IPS DF 6.9 (cell line): ENCODE results near the gene MGAT4A.

Experiments
- DNase-seq: peaks from one replicate; pipeline ENCODE4 v3.0.0-alpha.2; 2013; ENCODE audit warnings: low read depth, low spot score
- H3K27ac ChIP-seq: one replicate; pipeline ENCODE4 v1.5.1; 2013; ENCODE audit warnings: low read length, control low read depth
- H3K27me3 ChIP-seq: 2 replicates; pipeline ENCODE4 v1.6.1; 2013; ENCODE audit warnings: mild to moderate bottlenecking, low read length; ENCODE audit not compliant: control insufficient read depth, insufficient read depth
- H3K36me3 ChIP-seq: 2 replicates; pipeline ENCODE4 v1.6.1; 2013; ENCODE audit warnings: low read length; ENCODE audit not compliant: control insufficient read depth, insufficient read depth
- H3K4me1 ChIP-seq: 2 replicates; pipeline ENCODE4 v1.6.1; 2013; ENCODE audit warnings: low read length; ENCODE audit not compliant: control insufficient read depth, insufficient read depth
- H3K4me3 ChIP-seq: 2 replicates; pipeline ENCODE4 v1.5.1; 2013; ENCODE audit warnings: mild to moderate bottlenecking, low read length
- H3K9me3 ChIP-seq: 2 replicates; pipeline ENCODE4 v1.6.1; 2013; ENCODE audit warnings: low read length, inconsistent platforms; ENCODE audit not compliant: control insufficient read depth, insufficient read depth
- WGBS: extraction: QIAGEN DNeasy Blood & Tissue Kit; methylation state at CpG from one replicate; pipeline ENCODE4 v1.1.7; 2013; ENCODE audit warnings: mixed read lengths, missing lambda C conversion rate; ENCODE audit not compliant: insufficient read length, insufficient coverage; 5-methylcytosine and 5-hydroxymethylcytosine counted together

Gene MGAT4A

GRCh38 chr2:98771721-98772524 is 41.0 kb upstream of the MGAT4A start:
- DNase-seq = no peak
- Histone ChIP-seq H3K27ac (no peak overlapping the region), H3K27me3 (no peaks in the 10 kb centered on the region), H3K36me3 (no peaks in the 10 kb centered on the region), H3K4me1 (peaks cover 4% of the 10 kb centered on the region; the same call in 1 of the 2 replicates), H3K4me3 (no peak overlapping the region), H3K9me3 (no peaks in the 10 kb centered on the region)
- no CpG with 5 or more reads among the region's 17 CpGs for WGBS

- Histone ChIP-seq H3K36me3 (no peaks in the 10 kb centered on the region), H3K4me1 (peaks cover 4% of the 10 kb centered on the region; the same call in 1 of the 2 replicates), H3K27ac (no peak overlapping the region), H3K9me3 (no peaks in the 10 kb centered on the region), H3K4me3 (no peak overlapping the region), H3K27me3 (no peaks in the 10 kb centered on the region)
- DNase-seq = no peak
- no CpG with 5 or more reads among the region's 2 CpGs for WGBS
Observed at GRCh38 chr2:98771264-98771663, 40.3 kb upstream of the MGAT4A start.

DNA sequence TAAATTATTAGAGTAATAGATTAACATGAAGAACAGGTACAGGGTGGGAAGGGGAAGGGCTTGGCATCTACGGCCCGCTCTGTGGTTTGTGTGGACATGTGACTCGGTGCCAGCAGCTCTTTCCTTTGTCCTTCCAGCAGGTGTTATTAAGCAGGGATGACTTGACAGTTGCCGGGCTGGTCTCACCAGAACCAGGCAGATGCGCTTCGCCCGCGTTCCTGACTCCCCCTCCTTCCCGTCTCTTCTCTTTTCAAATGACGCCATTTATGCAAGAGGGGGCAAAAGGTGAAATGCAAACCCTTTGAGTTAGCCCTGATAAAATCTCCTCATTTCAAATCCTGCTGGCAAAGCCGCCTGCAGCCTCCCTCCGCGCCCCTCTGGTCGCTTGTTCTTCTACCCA is 38.9 kb upstream of the MGAT4A start:
- no peak for DNase-seq
- WGBS = no CpG with 5 or more reads among the region's 14 CpGs
- Histone ChIP-seq H3K4me1 (peaks cover 4% of the 10 kb centered on the region; the same call in 1 of the 2 replicates), H3K36me3 (no peaks in the 10 kb centered on the region), H3K4me3 (no peak overlapping the region), H3K27me3 (no peaks in the 10 kb centered on the region), H3K9me3 (no peaks in the 10 kb centered on the region), H3K27ac (no peak overlapping the region)

GRCh38 chr2:98769114-98769476 is 38.2 kb upstream of the MGAT4A start:
- no peaks in the 10 kb centered on the region for H3K36me3 ChIP-seq
- H3K9me3 ChIP-seq = no peaks in the 10 kb centered on the region
- no peak overlapping the region for H3K27ac ChIP-seq
- no peak overlapping the region for H3K4me3 ChIP-seq
- peaks cover 3% of the 10 kb centered on the region; the same call in 1 of the 2 replicates for H3K4me1 ChIP-seq
- WGBS = no CpG with 5 or more reads among the region's 6 CpGs
- DNase-seq = no peak
- H3K27me3 ChIP-seq = no peaks in the 10 kb centered on the region

GRCh38 chr2:98768384-98769113 is 37.6 kb upstream of the MGAT4A start:
- Histone ChIP-seq H3K4me1 (no peaks in the 10 kb centered on the region), H3K9me3 (no peaks in the 10 kb centered on the region), H3K27ac (no peak overlapping the region), H3K4me3 (no peak overlapping the region), H3K27me3 (no peaks in the 10 kb centered on the region), H3K36me3 (no peaks in the 10 kb centered on the region)
- no CpG with 5 or more reads among the region's 7 CpGs for WGBS
- no peak for DNase-seq

DNA sequence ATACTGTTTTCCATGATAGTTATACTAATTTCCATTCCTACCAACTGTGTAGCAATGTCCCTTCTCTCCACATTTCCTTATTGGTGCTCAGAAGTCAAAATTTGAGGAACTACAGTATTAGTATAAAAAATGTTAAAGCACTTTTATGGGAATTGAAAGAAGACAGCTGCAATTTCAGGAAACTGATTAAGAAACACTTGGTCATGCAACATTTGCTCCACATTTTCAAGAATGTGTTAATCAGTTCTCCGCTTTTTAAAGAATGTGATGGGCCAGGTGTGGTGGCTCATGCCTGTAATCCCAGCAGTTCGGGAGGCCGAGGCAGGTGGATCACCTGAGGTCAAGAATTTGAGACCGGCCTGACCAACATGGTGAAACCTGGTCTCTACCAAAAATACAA is 33.6 kb upstream of the MGAT4A start:
- Histone ChIP-seq H3K9me3 (no peaks in the 10 kb centered on the region), H3K27me3 (no peaks in the 10 kb centered on the region), H3K27ac (no peak overlapping the region), H3K36me3 (no peaks in the 10 kb centered on the region), H3K4me3 (no peak overlapping the region), H3K4me1 (no peaks in the 10 kb centered on the region)
- no CpG with 5 or more reads among the region's 4 CpGs for WGBS
- no peak for DNase-seq

DNA sequence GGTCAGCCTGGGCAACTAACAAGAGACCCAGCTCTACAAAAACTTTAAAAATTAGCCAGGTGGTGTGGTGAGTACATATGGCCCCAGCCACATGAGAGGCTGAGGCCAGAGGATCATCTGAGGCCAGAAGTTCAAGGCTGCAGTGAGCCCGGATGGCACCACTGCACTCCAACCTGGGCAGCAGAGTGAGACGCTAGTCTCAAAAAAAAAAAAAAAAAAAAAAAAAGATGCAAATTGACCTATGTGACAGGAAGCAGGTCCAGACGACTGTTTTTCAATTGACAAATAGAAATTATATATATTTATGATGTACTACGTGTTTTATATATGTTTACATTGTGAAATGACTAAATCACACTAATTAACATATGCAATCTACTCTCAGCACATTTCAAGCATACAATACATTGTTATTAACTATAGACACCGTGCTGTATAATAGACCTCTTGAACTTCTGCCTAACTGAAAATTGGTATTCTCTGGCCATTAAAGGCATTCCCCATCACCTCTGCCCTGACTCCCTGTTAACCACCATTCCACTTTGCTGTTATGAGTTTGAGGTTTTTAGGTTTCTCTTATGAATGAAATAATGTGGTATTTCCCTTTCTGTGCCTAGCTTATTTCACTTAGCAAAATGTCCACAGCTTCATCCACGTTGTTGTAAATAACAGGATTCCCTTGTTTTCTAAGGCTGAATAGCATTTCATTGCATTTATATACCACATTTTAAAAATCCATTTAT is 32.4 kb upstream of the MGAT4A start:
- Histone ChIP-seq H3K27me3 (no peaks in the 10 kb centered on the region), H3K36me3 (no peaks in the 10 kb centered on the region), H3K27ac (no peak overlapping the region), H3K4me3 (no peak overlapping the region), H3K4me1 (no peaks in the 10 kb centered on the region), H3K9me3 (no peaks in the 10 kb centered on the region)
- WGBS = no CpG with 5 or more reads among the region's 6 CpGs
- no peak for DNase-seq

GRCh38 chr2:98761909-98762308 is 31.0 kb upstream of the MGAT4A start:
- no CpG with 5 or more reads among the region's 6 CpGs for WGBS
- no peaks in the 10 kb centered on the region for H3K27me3 ChIP-seq
- no peak for DNase-seq
- no peaks in the 10 kb centered on the region for H3K4me1 ChIP-seq
- H3K36me3 ChIP-seq = no peaks in the 10 kb centered on the region
- H3K4me3 ChIP-seq = no peak overlapping the region
- no peak overlapping the region for H3K27ac ChIP-seq
- no peaks in the 10 kb centered on the region for H3K9me3 ChIP-seq

DNA sequence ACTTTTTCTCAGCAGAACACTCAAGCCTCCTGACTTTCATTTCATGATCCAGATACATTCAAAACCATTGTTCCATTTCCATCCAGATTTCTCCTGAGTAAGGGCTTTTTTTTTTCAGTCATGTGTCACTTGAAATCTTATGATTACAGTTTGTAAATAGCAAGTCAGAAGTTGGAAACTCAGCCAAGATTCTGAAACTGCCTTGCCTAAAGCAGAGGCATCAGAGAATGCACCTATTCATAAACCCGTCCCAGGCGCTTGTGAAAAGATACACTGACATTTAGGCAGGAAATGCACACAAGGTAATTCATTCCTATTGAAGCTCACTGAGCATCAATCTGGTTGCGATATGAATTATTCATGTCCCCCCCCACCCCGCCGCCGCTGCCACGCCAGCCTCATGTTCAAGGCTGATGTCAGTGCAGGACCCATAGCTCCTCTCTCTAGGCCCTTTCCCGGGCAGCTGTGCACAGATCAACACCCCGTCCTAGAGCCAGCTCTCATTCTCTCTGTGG is 30.4 kb upstream of the MGAT4A start:
- Histone ChIP-seq H3K4me1 (no peaks in the 10 kb centered on the region), H3K27me3 (no peaks in the 10 kb centered on the region)
- no CpG with 5 or more reads among the region's 9 CpGs for WGBS

More for the DNA sequence above, 30.4 kb upstream of the MGAT4A start:
- H3K9me3 ChIP-seq = no peaks in the 10 kb centered on the region
- no peaks in the 10 kb centered on the region for H3K36me3 ChIP-seq
- no peak overlapping the region for H3K27ac ChIP-seq
- DNase-seq = no peak
- H3K4me3 ChIP-seq = no peak overlapping the region
